SHP77 (cell line): ENCODE results near the gene IGSF9.

Experiments used
- DNase-seq, 2 experiments: peaks; one replicate each; lab custom pipeline; 2025; lab: John Stamatoyannopoulos, UW

Gene IGSF9

GRCh38 chr1:159944623-159945455, 574 bp downstream of the IGSF9 start:
- no peak for DNase-seq

GRCh38 chr1:159943908-159944622, 1.3 kb downstream of the IGSF9 start:
- no peak for DNase-seq

GRCh38 chr1:159943278-159943640, 2.2 kb downstream of the IGSF9 start:
- DNase-seq, result no peak

GRCh38 chr1:159942632-159943277, 2.7 kb downstream of the IGSF9 start:
- no peak for DNase-seq

GRCh38 chr1:159941591-159942560, 3.5 kb downstream of the IGSF9 start:
- DNase-seq, result no peak

- no peak for DNase-seq
These were observed 4.3 kb downstream of the IGSF9 start for GRCh38 chr1:159941141-159941540.

- no peak for DNase-seq
These were observed 5.3 kb downstream of the IGSF9 start for GRCh38 chr1:159940006-159940620.

GRCh38 chr1:159939678-159940002, 5.8 kb downstream of the IGSF9 start:
- DNase-seq, result no peak

- DNase-seq, result no peak
These were observed 6.3 kb downstream of the IGSF9 start for GRCh38 chr1:159938905-159939677.

GRCh38 chr1:159938211-159938852, 7.1 kb downstream of the IGSF9 start:
- DNase-seq, result no peak

GRCh38 chr1:159937054-159937750, 8.2 kb downstream of the IGSF9 start:
- no peak for DNase-seq

- no peak for DNase-seq
These were observed 9.0 kb downstream of the IGSF9 start for GRCh38 chr1:159936273-159936904.

GRCh38 chr1:159935719-159936272, 9.6 kb downstream of the IGSF9 start:
- DNase-seq, result no peak

GRCh38 chr1:159935305-159935704, 10.1 kb downstream of the IGSF9 start:
- no peak for DNase-seq

GRCh38 chr1:159934136-159935039, 11.0 kb downstream of the IGSF9 start:
- DNase-seq, result no peak

GRCh38 chr1:159933347-159933746, 12.1 kb downstream of the IGSF9 start:
- DNase-seq, result no peak
